ENCODE measurements around the gene ZCWPW1. TPM values are rescaled to one million over a fixed set of nuclear protein-coding genes. Genes with fewer than 3 reads are reported as not detected.
A peak's percentile ranks its signal among the peaks of the same experiment; 100 is the strongest.

ZCWPW1 gene
- total and polyA plus RNA-seq, 5 experiments from 2014 or later, result 3.1 to 18.4 (median 9.3) TPM

DNA sequence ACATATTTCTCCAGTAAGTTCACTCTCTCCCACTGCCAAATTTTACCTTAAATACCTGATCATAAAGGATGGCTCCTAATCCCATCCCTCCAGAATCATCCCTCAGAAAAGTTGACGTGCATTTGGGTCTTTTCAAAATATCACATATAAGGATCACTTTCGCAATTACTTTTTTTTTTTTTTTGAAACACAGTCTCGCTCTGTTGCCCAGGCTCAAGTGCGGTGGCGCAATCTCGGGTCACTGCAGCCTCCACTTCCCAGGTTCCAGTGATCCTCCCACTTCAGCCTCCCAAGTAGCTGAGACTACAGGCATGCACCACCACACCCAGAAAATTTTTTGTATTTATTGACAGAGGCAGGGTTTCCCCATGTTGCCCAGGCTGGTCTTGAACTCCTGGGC, 17.4 kb downstream of the ZCWPW1 start:
- H3K27ac Mint-ChIP-seq, result no peak overlapping the region
- POLR2A ChIA-PET, result interaction anchor here (0.7 to 1.3 kb wide), 3 partner anchors 17 to 834 kb away, joined by 3 to 4 read pairs (median 3); partner anchors contain the start of gene ZCWPW1

DNA sequence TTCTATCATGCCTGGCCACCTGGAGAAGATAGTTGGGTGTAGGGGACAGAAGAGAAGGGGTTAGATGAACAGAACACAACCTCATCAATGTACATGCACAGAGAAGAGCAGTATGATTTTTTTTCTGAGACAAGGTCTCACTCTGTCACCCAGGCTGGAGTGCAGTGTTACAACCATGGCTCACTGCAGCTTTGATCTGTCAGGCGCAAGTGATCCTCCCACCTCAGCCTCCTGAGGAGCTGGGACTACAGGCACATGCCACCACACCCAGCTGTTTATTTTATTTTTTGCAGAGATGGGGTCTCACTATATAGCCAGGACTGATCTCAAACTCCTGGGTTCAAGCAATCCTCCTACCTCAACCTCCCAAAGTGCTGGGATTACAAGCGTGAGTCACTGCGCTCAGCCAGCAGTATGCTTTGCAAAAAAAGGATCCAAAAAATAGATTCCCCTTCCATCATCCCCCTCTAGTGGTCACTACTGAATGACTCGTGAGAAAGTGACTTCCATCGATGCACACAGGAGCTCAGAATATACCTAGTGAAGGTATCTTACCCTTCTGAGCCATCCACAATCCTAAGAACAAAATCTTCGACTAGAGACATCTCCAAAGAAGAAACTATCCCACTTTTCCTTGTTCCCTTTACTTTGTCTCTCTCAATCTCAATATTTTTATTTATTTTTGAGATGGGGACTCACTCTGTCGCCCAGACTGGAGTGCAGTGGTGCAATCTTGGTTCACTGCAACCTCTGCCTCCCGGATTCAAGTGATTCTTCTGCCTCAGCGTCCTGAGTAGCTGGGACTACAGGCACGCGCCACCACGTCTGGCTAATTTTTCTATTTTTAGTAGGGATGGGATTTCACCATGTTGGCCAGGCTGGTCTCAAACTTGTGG, 21.0 kb downstream of the ZCWPW1 start:
- H3K9me3 Mint-ChIP-seq, result no peaks in the 10 kb centered on the region
- POLR2A ChIA-PET, result interaction anchor here (0.6 to 1.7 kb wide), 6 partner anchors 15 to 275 kb away, joined by 3 to 7 read pairs (median 4); partner anchors contain the start of genes LAMTOR4, MEPCE and ZCWPW1
- H3K36me3 Mint-ChIP-seq, result peaks cover 0 to 7% (median 0%) of the 10 kb centered on the region in 3 donors
- DNase-seq (peak in 7 of 10 donors; percentile 34 to 67 (median 53)), ATAC-seq (peak; percentile 90 to 93)
- H3K27me3 Mint-ChIP-seq, result no peaks in the 10 kb centered on the region
- H3K4me1 Mint-ChIP-seq, result peaks cover 0 to 9% (median 1%) of the 10 kb centered on the region in 4 donors
- peak overlapping the region in 2 of 10 donors; percentile 42 to 43 for H3K27ac Mint-ChIP-seq
- no peak overlapping the region for H3K4me3 Mint-ChIP-seq

More for the DNA sequence above, 17.4 kb downstream of the ZCWPW1 start:
- ATAC-seq (no peak), DNase-seq (no peak)
- H3K9me3 Mint-ChIP-seq, result no peaks in the 10 kb centered on the region
- peaks cover 0 to 11% (median 2%) of the 10 kb centered on the region in 3 donors for H3K36me3 Mint-ChIP-seq
- no peaks in the 10 kb centered on the region for H3K27me3 Mint-ChIP-seq
- H3K4me1 Mint-ChIP-seq, result peaks cover 0 to 15% (median 1%) of the 10 kb centered on the region in 4 donors
- H3K4me3 Mint-ChIP-seq, result no peak overlapping the region

DNA sequence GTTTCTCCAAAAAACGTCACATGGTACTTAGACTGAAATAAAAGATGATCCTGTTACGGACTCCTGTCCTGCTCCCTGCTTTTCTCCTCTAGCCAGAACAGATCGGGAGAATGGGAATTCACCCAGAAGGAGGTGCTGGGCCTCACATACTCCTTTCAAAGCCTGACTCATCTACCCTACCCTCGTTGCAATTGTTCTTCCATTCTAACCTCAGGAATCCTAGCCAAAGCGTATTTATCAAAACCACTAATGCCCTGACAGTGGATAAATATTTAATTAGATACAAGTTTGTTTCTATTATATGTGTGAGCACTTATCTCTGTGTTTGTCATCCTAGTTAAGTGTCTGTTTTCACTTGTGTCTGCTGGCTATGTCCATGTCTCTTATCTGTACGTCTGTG, 21.7 kb downstream of the ZCWPW1 start:
- Mint-ChIP-seq H3K4me3 (no peak overlapping the region), H3K9me3 (no peaks in the 10 kb centered on the region), H3K36me3 (peaks cover 0 to 7% (median 0%) of the 10 kb centered on the region in 3 donors), H3K4me1 (peaks cover 0 to 9% (median 1%) of the 10 kb centered on the region in 4 donors), H3K27me3 (no peaks in the 10 kb centered on the region), H3K27ac (peak overlapping the region in 2 of 10 donors; percentile 42 to 62)
- POLR2A ChIA-PET, result interaction anchor here (1.3 to 1.7 kb wide), 3 partner anchors 16 to 274 kb away, joined by 4 to 7 read pairs (median 5); partner anchors contain the start of gene ZCWPW1
- ATAC-seq, result no peak
- DNase-seq, result no peak

DNA sequence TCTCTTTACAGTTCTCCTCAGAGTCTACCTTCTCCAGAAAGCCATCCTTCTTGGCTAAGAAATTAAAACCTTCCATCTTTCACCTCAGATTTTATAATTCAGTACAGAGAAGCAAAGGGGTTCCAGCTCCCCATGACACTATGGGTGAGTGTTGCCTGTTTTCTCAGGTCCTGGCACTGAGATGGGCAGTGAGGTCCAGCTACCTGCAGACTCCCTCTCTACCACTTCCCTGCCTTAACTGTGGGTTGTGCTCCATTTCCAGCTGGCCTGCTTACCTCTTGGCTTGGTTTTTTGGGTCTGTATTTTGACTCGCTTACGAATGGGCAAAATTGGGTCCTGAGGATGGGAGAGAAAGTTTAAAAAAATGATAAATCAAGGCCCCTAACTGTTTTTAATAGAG, 26.3 kb downstream of the ZCWPW1 start:
- Mint-ChIP-seq H3K27me3 (no peaks in the 10 kb centered on the region), H3K4me1 (peaks cover 0 to 17% (median 6%) of the 10 kb centered on the region in 4 donors), H3K36me3 (peaks cover 0 to 10% (median 0%) of the 10 kb centered on the region in 3 donors), H3K9me3 (no peaks in the 10 kb centered on the region), H3K4me3 (no peak overlapping the region), H3K27ac (no peak overlapping the region)
- POLR2A ChIA-PET, result no interaction called here
- ATAC-seq (no peak), DNase-seq (no peak)

DNA sequence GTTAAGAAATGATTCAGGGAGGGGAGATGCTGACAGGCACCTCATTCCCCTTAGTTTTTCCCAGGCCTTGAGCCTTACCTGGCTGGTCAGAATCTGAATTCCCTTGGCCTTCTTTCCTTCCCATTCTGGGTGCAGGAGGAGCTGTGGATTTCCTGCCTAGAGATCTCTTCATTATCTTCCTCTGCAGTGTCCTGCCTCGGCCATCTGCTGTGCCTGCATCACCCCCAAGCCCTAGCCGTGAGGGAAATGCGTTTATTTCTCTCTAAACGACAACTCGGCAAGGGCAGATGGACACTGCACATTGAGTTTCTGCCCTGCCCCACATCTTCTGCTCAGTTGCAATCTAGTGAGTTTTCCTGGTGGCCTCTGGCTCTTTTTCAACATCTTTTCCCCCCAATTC, 26.7 kb downstream of the ZCWPW1 start:
- no peaks in the 10 kb centered on the region for H3K9me3 Mint-ChIP-seq
- no peak overlapping the region for H3K4me3 Mint-ChIP-seq
- no peaks in the 10 kb centered on the region for H3K27me3 Mint-ChIP-seq
- H3K36me3 Mint-ChIP-seq, result peaks cover 0 to 10% (median 0%) of the 10 kb centered on the region in 3 donors
- peak overlapping the region in 2 of 10 donors; percentile 23 for H3K27ac Mint-ChIP-seq
- POLR2A ChIA-PET, result no interaction called here
- ATAC-seq (no peak), DNase-seq (no peak)
- H3K4me1 Mint-ChIP-seq, result peaks cover 3 to 18% (median 11%) of the 10 kb centered on the region in 4 donors

DNA sequence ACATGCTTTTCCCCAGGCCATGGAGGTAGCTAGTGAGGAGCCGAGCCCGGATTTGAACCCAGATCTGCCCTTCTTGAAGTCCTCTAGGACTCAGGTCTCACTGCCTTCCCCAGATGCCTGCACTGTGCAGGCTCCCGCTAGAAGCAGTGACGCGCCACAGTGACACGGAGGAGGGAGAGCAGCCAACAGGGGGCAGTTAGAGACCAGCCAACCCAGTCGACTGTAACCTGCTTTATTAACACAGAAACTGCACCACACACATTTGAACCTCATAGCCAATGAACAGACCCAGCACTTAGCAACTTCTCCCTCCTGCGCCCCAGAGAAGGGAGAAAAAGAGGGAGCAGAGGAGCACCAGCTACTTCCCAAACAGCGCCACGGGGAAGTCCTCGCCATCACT, 27.8 kb downstream of the ZCWPW1 start:
- Mint-ChIP-seq H3K27ac (peak overlapping the region in 1 of 10 donors; percentile 51), H3K4me1 (peaks cover 5 to 22% (median 14%) of the 10 kb centered on the region in 4 donors)

DNA sequence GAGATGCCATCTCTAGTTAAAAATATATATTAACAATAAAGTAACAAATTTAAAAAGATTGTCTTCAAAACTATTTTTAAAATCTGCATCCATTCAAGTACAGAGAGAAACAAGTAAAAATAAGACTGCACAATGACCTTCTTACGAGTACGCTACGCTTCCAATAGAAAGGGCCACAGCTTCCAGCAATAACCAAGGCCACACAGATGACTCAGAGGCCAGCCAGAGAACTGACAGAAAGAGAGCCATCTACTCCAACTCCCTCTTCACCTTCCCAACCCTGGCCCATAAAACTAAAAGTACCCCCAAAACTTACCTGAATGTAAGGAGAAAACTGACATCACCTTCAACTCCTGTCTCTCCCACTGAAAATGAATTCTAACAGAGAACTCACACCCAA, 28.5 kb downstream of the ZCWPW1 start:
- Mint-ChIP-seq H3K27ac (no peak overlapping the region), H3K27me3 (no peaks in the 10 kb centered on the region), H3K36me3 (peaks cover 0 to 10% (median 0%) of the 10 kb centered on the region in 3 donors), H3K4me3 (no peak overlapping the region), H3K4me1 (peaks cover 5 to 23% (median 15%) of the 10 kb centered on the region in 4 donors), H3K9me3 (no peaks in the 10 kb centered on the region)
- no peak for ATAC-seq
- POLR2A ChIA-PET, result interaction anchor here (1.0 kb wide), 1 partner anchor 29 kb away, joined by 3 read pairs; the partner anchor contains the start of gene ZCWPW1
- DNase-seq, result no peak

More for the DNA sequence above, 27.8 kb downstream of the ZCWPW1 start:
- Mint-ChIP-seq H3K36me3 (peaks cover 0 to 10% (median 0%) of the 10 kb centered on the region in 3 donors), H3K9me3 (no peaks in the 10 kb centered on the region), H3K4me3 (no peak overlapping the region), H3K27me3 (no peaks in the 10 kb centered on the region)
- ATAC-seq, result peak in 1 of 2 donors; percentile 35
- POLR2A ChIA-PET, result no interaction called here
- peak in 1 of 10 donors; percentile 7 for DNase-seq

DNA sequence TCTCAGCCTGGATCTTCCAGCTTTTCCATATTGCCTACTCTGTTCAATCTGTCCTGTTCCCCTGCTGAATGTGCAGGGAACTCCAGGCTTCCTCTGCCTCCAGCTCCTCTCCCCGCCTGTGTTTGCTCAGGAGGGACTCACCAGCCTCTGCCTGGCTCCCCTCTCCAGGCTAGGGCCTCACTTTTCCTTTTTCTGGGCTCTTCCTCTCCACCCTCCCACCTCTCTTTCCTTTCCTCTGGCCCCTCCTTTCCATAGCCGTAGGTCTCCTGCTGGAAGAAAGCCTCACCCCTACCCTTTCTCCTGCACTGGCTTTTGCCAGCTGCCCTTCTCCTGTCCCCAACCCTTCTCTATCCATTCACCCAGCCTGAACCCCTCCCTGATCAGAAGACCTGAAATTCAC, 30.3 kb downstream of the ZCWPW1 start:
- Mint-ChIP-seq H3K36me3 (peaks cover 0 to 3% (median 0%) of the 10 kb centered on the region in 3 donors), H3K27ac (peak overlapping the region in 4 of 10 donors; percentile 31 to 62 (median 48)), H3K4me1 (peaks cover 5 to 31% (median 15%) of the 10 kb centered on the region in 4 donors), H3K9me3 (no peaks in the 10 kb centered on the region), H3K4me3 (peak overlapping the region in 1 of 10 donors; percentile 33), H3K27me3 (no peaks in the 10 kb centered on the region)
- DNase-seq (no peak), ATAC-seq (no peak)
- POLR2A ChIA-PET, result no interaction called here

DNA sequence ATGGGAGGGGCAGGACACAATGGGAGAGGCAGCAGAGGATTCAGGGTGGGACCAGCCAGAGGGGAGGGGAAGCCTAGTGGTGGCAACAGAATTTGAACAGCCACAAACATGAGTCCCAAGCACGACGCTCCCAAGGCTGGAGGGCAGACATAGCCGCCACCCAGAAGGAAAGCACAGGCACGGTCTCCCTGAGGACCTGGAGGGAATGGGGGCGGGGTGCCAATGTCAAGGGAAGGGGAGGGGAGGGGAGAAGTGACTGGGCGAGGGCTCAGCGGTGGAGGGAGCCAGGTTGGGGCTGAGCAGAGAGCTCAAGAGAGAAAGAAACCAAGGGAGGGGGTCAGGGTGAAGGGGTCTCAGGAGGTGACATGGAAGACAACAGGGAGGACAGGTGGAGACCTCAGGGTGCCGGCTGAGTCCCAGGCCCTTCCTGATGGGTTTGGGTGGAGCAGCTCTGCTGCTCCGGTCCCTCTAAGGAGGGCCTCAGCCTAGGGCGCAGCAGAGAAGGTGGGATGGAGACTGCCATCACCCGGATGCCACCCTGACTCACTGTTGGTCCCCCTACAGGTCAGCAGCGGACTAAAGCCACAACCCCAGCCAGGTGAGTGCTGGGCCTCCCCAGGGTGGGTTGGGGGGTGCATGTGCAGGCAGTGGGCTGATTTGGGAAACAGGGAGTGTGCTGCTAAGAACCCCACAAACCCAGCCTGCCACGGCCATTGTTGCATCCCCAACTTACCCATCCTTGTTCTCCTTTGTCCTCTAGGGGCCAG, 31.0 kb downstream of the ZCWPW1 start:
- Mint-ChIP-seq H3K4me3 (peak overlapping the region in 5 of 10 donors; percentile 29 to 53 (median 46)), H3K27me3 (no peaks in the 10 kb centered on the region), H3K9me3 (no peaks in the 10 kb centered on the region), H3K27ac (peak overlapping the region in 7 of 10 donors; percentile 71 to 91 (median 77)), H3K4me1 (peaks cover 5 to 33% (median 15%) of the 10 kb centered on the region in 4 donors), H3K36me3 (peaks cover 0 to 3% (median 0%) of the 10 kb centered on the region in 3 donors)
- DNase-seq (no peak), ATAC-seq (no peak)
- POLR2A ChIA-PET, result no interaction called here

DNA sequence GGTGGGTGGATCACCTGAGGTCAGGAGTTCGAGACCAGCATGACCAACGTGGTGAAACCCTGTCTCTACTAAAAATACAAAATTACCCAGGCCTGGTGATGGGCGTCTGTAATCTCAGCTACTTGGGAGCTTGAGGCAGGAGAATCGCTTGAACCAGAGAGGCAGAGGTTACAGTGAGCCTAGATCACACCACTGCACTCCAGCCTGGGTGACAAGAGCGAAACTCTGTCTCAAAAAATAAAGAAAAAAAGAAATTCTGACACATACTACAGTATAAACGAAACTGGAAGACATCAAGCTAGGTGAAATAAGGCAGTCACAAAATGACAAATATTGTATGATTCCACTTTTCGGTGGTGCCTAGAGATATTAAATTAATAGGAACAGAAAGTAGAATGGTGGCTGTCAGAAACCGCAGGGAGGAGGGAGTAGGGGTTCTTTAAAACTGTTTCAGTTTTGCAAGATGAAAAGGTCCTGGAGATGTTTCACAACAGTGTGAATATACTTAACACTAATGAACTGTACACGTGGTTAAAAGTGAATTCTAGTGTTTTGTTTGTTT, 32.0 kb downstream of the ZCWPW1 start:
- peaks cover 0 to 2% (median 0%) of the 10 kb centered on the region in 5 donors for H3K27me3 Mint-ChIP-seq
- peak overlapping the region; percentile 53 to 91 (median 78) for H3K27ac Mint-ChIP-seq
- H3K9me3 Mint-ChIP-seq, result no peaks in the 10 kb centered on the region
- ATAC-seq, result peak; percentile 75 to 83
- peaks cover 0 to 3% (median 0%) of the 10 kb centered on the region in 3 donors for H3K36me3 Mint-ChIP-seq
- peak in 3 of 10 donors; percentile 35 to 39 (median 39) for DNase-seq
- peaks cover 5 to 36% (median 15%) of the 10 kb centered on the region in 4 donors for H3K4me1 Mint-ChIP-seq
- POLR2A ChIA-PET, result interaction anchor here (0.6 to 1.2 kb wide), 2 partner anchors 32 to 425 kb away, joined by 3 to 4 read pairs; partner anchors contain the start of gene ZCWPW1
- H3K4me3 Mint-ChIP-seq, result peak overlapping the region; percentile 14 to 79 (median 46)

DNA sequence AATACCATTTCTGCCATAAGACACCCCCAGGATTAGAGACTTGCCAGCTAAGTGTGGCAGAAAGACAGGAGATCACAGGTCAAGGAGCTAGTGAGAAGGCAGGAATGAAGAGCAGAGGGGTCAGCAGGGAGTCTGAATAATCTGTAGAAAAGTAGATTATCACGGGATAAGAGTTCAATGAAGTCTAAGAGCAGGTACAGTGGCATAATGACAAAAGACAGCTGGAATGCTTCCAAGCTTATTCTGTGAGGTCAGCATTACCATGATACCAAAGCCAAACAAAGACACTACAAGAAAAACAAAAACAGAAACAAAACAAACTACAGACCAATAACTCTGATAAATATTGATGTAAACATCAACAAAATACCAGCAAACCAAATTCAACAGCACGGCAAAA, 34.4 kb downstream of the ZCWPW1 start:
- ATAC-seq (no peak), DNase-seq (no peak)
- peaks cover 8 to 36% (median 16%) of the 10 kb centered on the region in 4 donors for H3K4me1 Mint-ChIP-seq
- POLR2A ChIA-PET, result interaction anchor here (1.2 kb wide), 1 partner anchor 11 kb away, joined by 9 read pairs; no protein-coding TSS in a partner anchor
- H3K36me3 Mint-ChIP-seq, result no peaks in the 10 kb centered on the region
- no peaks in the 10 kb centered on the region for H3K9me3 Mint-ChIP-seq
- H3K27ac Mint-ChIP-seq, result no peak overlapping the region
- H3K4me3 Mint-ChIP-seq, result no peak overlapping the region
- peaks cover 1 to 9% (median 6%) of the 10 kb centered on the region in 5 donors for H3K27me3 Mint-ChIP-seq
